Loucy (cell line): ENCODE results near the gene RC3H2.

Experiments used
- EZH2phosphoT487 ChIP-seq: fragments of 200-600 bp; IDR thresholded peaks from 2 replicates; pipeline ENCODE4 v1.6.1; 2018; ENCODE audit warnings: antibody characterized with exemption, mild to moderate bottlenecking, moderate library complexity, borderline replicate concordance
- TF ChIP-seq, protein P1 (sequence below): fragments of 200-600 bp; sonication (generic); conservative IDR thresholded peaks from 2 replicates; pipeline ENCODE4 v1.5.1; 2014; ENCODE audit warnings: mild to moderate bottlenecking, antibody characterized with exemption, low read length

- TF ChIP-seq, protein P1, sequence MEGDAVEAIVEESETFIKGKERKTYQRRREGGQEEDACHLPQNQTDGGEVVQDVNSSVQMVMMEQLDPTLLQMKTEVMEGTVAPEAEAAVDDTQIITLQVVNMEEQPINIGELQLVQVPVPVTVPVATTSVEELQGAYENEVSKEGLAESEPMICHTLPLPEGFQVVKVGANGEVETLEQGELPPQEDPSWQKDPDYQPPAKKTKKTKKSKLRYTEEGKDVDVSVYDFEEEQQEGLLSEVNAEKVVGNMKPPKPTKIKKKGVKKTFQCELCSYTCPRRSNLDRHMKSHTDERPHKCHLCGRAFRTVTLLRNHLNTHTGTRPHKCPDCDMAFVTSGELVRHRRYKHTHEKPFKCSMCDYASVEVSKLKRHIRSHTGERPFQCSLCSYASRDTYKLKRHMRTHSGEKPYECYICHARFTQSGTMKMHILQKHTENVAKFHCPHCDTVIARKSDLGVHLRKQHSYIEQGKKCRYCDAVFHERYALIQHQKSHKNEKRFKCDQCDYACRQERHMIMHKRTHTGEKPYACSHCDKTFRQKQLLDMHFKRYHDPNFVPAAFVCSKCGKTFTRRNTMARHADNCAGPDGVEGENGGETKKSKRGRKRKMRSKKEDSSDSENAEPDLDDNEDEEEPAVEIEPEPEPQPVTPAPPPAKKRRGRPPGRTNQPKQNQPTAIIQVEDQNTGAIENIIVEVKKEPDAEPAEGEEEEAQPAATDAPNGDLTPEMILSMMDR, result no peak
- TF ChIP-seq EZH2phosphoT487, result no peak
Observed at GRCh38 chr9:122846371-122846940, 58.7 kb downstream of the RC3H2 start.
